ENCODE measurements around the gene CREB3.

The CREB3 gene

DNA sequence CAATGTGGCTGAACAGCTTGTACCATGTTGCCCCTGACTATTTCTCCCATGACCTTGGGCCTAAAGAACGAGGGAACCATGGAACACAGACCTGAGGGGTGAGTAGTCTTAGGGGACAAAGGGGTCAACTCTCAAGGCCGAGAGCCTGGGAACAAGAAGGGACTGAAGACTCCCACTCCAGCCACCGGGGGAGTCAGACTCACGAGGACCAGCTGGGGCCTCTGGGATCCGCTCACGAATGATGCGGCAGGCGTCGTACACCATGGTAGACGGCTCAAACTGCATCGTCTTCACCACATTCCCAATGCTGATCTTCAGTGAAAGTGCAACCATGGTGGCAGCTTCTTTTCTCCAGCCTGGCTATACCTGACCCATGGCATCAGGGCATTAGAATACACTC, 7.1 kb upstream of the CREB3 start:
- DNase-seq (ENCODE audit: low read depth in 4 of 4, low spot score in 1 of 4), result no peak

DNA sequence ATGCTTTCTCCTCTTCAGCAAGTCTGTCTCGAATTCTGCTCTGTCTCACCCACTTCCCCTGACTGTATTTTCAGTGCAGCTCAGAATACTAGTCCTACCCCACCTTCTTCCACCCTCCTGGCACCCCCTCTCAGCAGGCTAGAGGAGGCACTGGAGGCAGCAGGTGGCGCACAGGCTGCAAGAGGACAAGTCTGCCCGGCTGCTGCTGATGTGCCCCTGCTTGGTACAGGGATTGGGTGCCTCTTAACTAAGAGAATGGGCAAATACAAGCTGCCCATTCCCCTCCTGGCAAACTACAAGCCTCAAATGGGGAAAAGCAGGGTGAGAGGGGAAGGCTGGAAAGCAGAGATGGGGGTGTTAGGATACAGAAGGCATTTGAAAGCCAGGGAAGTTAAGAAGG, 5.5 kb upstream of the CREB3 start:
- DNase-seq (ENCODE audit: low read depth in 4 of 4, low spot score in 1 of 4), result no peak

DNA sequence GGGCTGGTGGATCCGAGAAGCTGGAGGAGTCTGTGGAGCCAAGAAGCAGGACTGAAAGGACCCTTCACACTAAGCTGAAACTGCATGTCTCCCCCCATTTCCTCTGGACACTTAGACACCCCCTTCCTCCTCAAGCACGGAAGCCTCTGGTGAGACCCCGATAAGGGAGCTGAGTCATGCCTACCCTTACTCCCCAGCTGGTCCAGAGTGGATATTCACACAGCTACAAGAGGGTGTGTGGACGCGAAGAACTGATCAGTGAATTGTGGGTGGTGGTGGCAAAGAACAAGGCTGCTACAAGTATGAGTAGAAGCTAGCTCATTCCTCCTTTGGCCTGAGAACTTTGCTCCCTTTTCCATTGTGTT, 4.8 kb upstream of the CREB3 start:
- DNase-seq (ENCODE audit: low read depth in 4 of 4, low spot score in 1 of 4), result no peak

DNA sequence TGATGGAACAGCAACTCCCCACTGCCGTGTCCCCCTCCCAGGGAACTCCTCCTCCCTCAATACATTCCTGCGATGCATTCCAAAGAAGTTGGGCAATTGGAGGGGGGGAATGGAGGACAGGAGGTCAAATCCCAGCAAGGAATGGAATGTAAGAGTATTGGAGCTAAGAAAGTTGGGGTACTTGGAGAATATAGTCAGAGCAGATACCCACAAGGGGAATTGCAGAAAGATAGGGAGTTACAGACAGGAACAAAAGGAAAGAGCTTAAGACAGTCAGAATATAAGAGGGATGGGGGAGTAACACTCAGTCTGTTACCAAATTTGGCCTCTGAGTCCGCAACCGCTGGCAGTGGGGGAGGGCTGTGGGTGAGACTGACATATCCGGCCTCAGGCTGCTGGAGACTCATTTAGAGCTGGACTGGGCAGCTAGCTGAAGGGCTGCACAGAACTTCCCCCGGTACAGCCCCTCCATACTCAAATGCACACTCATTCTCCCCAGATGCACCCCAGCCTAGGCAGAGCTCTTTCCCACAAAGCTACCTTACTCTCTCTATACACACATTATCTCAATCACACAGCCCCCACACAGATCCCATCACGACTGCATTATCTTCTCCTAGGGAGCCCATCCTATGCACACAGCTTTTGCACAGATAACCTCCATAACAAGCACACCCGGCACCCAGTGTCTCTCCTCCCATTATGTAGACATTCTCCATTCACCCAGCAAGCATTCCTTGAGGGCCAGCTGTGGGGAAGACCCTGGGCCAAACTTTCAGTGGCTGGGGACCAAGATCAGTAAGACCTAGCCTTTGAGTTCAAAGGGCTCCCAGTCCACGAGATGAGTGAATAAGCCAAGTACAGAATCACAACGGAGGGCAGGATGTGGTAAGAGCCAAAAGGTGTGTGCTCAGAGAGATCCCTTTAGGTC, 4.2 kb upstream of the CREB3 start:
- no peak for DNase-seq (ENCODE audit: low read depth in 4 of 4, low spot score in 1 of 4)

DNA sequence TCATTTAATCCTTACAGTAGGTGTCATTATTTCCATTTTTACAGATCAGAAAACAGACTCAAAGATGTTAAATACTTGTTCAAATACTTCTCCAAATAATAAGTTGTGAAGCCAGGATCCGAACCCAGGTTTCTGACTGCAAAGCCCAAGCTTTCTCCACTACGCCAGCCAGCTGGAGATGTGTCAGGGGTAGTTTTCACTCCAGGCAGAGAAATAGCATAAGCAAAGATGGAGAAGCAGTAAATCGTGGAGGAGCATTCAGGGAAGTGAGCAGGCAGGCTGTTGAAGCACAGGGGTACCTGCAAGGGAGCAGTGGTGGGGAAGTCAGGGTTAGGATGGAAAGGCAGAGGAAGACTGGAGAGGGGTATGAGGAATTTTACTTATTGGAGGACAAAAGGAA, 3.4 kb upstream of the CREB3 start:
- DNase-seq (ENCODE audit: low read depth in 4 of 4, low spot score in 1 of 4), result no peak

DNA sequence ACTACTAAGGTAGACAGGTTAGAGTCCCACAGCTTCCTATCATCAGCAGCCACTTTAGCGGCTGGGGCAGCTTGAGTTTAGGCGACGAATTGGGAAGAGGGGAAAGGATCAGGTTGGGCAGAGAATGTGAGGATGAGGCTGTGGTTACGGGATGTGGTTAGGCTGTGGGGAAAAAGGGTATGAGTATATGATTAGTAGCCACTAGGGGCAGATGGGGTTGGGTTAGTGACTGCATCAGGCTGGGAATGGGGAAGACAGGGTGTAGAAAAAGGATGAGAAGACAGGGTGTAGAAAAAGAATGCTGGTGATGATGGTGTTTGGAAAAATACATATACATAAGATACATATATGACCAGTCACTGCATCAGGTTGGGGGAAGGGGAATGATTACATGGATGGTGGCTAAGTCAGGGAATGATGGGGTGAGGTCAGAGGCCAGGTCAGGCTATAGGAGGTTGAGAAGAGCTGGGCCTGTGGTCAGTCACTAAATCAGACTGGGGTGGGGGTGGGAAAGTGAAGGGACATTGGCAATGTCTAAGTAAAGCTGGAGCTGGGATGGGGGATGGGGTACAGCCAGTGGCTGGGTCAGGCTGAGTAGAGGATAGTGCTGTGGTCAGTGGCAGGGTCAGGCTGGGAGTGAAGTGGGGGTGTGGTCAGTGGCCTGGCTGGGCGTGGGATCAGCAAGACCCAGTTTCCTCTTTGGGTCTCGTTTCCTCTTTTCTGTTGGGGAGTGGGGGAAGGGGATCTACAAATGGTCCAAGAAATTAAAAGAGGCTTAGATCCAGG, 2.6 kb upstream of the CREB3 start:
- no peak for DNase-seq (ENCODE audit: low read depth in 4 of 4, low spot score in 1 of 4)

DNA sequence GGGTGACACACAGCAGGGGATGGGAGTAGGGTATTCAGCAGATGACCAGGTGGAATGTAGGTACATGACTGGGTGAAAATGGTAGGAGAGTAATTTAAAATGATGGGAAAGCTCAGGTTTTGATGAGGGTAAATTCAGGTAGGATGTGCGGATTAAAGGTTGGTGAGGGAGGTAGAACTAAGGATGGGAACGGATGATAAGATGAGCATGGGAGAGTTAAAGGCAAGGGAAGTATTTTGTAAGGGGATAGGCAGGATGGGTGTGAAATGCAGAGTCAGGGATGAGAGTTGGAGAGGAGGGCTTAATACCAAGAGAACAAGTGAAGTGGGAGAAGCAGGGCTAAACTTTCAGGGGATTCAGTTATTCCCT, 2.0 kb upstream of the CREB3 start:
- DNase-seq (ENCODE audit: low read depth in 4 of 4, low spot score in 1 of 4), result no peak

DNA sequence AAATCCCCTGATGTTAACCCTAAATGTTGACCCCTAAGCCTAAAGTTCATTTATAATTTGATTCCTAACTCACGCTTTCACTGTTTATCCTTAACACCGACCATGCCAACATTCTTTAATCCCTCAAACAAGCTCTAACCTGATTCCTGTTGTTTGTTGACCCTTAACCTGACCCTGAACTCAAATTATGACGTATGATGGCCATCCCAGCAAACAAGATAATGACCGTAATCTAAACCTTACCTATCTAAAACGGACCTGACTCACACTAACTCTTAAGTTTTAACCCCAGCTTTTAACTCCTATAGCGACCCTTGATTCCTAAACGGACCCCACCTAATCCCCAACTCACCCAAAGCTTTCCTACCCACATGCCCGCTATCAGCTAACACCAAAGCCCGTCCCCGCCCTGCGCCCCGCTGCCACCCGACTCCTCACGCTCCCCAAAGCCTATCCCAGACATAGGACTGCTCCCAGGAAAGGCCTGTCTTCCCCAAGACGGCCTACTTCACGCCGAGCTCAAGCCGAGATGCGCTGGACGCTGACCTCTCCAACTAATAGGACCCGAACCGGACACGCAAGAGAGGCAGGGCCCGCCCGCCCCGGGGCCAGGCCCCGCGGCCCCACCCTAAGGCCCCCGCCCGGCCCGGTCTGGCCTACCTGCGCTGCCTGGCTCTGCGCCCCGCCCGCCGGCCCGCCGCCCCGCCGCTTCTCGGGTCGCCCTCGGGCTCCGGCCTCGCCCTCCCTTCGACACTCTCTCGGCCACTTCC, 866 bp upstream of the CREB3 start:
- DNase-seq (ENCODE audit: low read depth in 4 of 4, low spot score in 1 of 4), result peak in 2 of 4 experiments; percentile 10 to 13

DNA sequence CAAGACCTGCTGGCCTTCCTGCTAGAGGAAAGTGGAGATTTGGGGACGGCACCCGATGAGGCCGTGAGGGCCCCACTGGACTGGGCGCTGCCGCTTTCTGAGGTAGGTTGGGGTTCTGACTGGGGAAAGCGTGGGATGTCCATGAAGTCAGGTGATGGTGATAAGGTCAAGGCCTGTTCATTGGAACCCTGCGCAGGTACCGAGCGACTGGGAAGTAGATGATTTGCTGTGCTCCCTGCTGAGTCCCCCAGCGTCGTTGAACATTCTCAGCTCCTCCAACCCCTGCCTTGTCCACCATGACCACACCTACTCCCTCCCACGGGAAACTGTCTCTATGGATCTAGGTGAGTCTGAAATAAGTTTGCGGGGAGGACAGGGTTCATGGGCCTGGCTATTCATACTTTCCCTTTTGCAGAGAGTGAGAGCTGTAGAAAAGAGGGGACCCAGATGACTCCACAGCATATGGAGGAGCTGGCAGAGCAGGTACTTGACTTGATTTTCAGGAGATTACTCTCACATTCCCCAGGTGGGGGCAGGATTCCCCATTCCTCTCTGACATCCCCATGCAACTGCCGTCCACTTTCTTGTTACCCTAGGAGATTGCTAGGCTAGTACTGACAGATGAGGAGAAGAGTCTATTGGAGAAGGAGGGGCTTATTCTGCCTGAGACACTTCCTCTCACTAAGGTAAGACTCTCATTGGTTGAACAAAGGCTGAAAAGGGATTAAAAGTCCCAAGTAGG, 505 bp downstream of the CREB3 start:
- no peak for DNase-seq (ENCODE audit: low read depth in 4 of 4, low spot score in 1 of 4)

DNA sequence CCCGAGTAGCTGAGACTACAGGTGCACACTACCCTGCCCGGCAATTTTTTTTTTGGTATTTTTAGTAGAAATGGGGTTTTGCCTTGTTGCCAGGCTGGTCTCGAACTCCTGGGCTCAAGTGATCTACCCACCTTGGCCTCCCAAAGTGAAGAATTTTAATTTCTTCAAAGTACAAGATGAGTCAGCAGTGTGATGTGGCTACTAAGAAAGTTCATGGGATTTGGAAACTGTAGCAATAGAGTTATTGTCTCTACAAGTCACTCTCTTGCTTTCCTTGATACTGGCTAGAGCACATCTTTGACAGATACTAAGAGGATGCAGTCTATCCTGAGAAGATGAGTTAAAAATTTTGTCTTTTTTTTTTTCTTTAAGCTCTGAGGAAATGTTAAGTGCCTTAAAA, 1.6 kb downstream of the CREB3 start:
- no peak for DNase-seq (ENCODE audit: low read depth in 4 of 4, low spot score in 1 of 4)

DNA sequence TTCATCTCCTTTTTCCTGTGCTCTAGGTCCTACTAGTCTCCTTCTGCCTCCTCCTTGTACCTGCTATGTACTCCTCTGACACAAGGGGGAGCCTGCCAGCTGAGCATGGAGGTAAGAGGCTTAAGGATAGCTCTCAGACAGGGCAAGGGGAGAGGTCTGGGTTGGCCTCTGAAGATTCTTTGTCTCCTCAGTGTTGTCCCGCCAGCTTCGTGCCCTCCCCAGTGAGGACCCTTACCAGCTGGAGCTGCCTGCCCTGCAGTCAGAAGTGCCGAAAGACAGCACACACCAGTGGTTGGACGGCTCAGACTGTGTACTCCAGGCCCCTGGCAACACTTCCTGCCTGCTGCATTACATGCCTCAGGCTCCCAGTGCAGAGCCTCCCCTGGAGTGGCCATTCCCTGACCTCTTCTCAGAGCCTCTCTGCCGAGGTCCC, 3.8 kb downstream of the CREB3 start:
- DNase-seq (ENCODE audit: low read depth in 4 of 4, low spot score in 1 of 4), result peak in 3 of 4 experiments; percentile 33 to 36 (median 35)

DNA sequence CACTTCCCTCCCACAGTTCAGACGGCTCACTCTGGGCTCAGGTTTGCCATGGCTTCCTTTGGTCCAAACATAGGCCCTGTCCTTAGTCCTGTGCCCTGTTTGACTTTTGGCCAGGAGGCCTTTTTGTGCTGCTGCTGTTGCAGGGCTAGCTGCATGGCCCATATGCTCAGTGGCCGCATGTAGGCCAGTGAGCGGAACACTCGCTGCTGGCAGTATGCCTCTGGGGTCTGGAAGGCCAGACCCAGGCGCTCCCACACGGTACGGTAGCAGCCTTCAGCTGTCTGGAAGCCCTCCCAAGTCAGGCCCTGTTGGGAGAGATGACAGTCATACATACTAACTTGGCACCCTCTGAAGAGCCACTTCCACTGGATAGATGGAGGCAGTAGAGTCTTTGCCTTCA, 4.7 kb downstream of the CREB3 start:
- DNase-seq (ENCODE audit: low read depth in 4 of 4, low spot score in 1 of 4), result no peak

DNA sequence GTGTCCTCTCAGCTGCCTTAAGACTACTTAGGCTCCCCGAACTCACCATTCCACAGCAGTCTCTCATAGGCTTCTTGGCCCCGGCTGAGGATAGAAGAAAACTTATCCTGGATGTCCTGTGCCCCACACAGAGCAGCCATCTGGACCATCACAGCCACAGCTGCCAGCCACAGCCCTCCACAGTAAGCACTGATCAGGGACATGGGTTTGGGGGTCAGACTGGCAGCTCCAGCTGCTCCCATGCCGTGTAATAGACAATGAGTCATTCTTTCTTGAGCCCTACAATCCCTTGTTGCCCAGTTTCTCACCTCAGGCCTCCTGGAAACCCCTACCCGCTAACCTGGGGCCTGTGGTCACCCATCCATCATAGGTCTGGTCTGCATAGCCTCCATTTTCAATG, 5.7 kb downstream of the CREB3 start:
- no peak for DNase-seq (ENCODE audit: low read depth in 4 of 4, low spot score in 1 of 4)

DNA sequence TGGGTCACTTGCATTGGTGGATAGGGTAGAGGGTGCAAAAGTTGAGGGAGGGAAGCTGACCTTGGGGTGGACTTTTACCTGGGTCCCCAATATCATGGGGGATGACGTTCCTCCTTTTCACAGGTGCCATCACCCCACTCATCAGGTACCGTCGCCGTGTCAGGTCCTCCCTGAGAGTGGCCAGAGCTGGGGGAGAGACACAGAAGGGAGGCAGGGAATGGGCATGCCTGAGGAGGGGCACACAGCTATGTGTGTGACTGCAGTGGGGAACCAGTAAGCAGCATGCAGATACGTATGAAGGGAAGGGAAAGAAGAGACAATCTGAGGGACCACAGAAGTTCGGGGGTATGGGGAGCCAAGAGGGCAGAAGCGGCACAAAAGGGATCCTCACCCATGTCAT, 6.5 kb downstream of the CREB3 start:
- DNase-seq (ENCODE audit: low read depth in 4 of 4, low spot score in 1 of 4), result no peak

DNA sequence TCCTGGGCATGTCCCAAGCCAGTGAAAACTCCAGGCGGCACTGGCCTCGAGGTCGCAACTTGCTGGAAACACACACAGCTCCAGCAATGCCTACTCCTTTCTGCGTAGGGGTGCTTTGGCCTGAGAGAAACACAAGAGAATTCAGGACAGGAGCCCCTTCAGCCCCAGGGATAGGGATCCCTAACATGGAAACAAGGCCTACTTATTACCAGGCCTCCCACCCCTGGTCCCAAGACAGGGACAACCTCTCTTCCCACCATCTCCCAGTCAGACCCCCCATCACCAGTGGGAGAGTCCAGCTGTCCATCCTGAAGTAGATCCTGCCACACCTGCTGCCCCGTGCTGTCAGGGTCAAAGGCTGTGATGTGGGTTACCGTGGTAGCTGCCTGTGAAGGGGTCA, 7.8 kb downstream of the CREB3 start:
- DNase-seq (ENCODE audit: low read depth in 4 of 4, low spot score in 1 of 4), result no peak

DNA sequence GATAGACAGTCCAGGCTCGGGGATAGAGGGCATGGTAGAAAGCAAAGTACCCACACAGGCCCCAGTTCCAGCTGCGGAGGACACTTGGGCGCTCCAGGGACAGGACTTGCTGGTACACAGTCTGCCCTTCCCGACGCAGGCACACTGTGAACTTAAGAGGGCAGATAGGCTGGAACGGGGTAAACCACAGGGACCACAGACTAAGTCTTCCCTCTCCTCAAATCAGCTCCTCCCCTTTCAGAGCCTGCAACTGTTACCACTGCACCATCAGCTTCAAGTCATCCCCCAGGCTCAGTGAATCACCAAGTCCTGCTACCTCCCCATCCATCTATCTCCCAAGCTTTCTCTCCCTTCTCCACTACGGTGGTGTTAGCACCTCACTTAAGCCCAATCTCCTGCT, 9.3 kb downstream of the CREB3 start:
- no peak for DNase-seq (ENCODE audit: low read depth in 4 of 4, low spot score in 1 of 4)

DNA sequence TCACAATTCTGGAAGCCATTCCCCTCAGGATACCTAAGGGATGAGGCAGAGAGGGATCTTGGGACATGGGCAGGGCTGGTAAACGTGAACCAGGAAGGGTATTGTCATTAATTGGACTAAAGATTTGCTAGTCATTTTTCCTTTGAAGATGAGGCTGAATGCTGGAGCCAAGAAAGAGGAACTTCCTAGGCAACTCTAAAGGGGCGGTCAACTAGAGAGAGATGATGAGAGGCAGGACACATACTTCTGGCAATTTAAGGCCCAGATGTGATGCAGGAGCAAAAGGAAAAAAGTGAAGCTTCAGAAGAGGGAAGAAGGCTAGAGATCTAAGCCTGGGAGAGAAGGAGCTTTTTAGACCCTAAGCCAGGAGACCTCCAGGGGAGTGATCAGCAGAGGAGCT, 11.0 kb downstream of the CREB3 start:
- no peak for DNase-seq (ENCODE audit: low read depth in 4 of 4, low spot score in 1 of 4)

DNA sequence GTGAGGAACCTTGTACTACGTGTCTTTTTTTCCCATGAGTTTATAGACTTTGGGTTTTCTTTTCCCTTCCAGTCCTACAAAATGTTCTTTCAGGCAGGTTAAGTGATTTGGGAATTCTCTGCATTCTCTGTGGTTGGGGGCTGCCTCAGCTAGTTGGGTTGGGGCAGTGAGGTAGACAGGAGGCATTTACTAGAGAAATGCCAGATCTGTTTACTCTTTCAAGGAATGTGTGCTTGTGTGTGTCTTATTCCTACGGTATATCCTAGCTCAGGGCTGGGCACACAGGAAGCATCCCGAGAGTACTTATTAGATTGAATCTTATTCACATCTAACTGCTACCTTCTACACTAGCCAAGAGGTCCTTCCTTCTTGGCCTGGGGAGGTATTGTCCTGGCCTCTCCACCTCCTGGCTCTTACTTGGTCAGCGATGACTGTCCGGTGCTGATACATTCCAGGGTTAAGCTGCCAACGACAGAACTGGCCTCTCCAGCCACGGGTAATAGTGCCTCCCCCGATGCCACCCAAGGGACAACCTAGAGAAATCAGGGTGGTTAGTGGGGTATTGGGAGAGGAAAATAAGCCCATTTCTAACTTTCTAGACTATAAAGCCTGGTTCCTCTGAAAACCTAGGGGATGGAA, 11.5 kb downstream of the CREB3 start:
- DNase-seq (ENCODE audit: low read depth in 4 of 4, low spot score in 1 of 4), result no peak

DNA sequence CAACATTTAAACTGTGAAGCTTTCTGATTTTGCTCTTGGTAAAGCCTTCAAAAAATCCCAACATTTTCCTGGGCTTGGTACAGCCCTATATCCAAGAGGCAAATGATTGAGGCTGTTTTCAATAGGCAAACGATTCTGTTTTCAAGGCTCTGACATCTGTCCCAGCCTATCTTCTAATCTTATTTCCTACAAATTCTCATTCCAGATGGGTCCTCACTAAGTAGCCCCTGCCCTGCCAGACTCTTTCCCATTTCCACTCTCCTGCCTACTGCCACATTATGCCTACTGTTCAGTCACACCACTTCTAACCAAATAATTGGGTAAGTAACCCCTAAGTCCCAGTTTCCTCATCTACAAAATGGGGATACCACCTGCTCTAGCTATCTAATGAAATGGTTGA, 13.1 kb downstream of the CREB3 start:
- no peak for DNase-seq (ENCODE audit: low read depth in 4 of 4, low spot score in 1 of 4)

DNA sequence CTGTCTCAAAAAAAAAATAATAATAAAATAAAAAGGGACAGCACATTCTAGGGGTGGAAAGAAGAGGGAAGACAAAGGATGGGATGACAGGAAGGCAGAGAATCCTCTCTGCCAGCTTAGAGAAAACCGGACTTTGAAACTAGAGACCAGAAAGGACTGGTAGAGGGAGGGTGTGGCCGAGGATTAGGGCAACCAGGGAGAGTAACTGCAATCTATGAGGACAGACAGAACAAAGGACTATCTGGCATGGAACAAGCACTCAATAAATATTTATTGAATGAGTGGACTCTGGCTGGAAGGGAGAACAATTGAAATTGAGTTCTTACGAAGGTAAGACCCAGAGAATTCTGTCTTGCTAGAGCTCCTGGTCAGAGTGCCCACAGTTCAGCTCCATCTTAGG, 14.1 kb downstream of the CREB3 start:
- DNase-seq (ENCODE audit: low read depth in 4 of 4, low spot score in 1 of 4), result no peak

Measured in stimulated activated CD4-positive, alpha-beta T cell treated with anti-CD3 and anti-CD28 coated beads, Interleukin-1b, Interleukin-23, amount 100 ng/mL, for 24 hours (primary cell).